ENCODE data around the gene EPHA8.

EPHA8 gene

GRCh38 chr1:22563671-22564602, 648 bp downstream of the EPHA8 start:
- Histone ChIP-seq H3K27ac (ENCODE audit: insufficient read depth, low read length, poor library complexity, severe bottlenecking) (no peak overlapping the region), H3K36me3 (ENCODE audit: control insufficient read depth, insufficient read depth, low read length) (no peaks in the 10 kb centered on the region), H3K9me3 (ENCODE audit: control insufficient read depth, low read length) (no peaks in the 10 kb centered on the region), H3K4me1 (ENCODE audit: control insufficient read depth, insufficient read depth, low read length, poor library complexity, severe bottlenecking) (no peaks in the 10 kb centered on the region), H3K4me3 (ENCODE audit: insufficient read depth, low read depth, low read length, poor library complexity, severe bottlenecking) (no peak overlapping the region), H3K27me3 (replicated peaks; ENCODE audit: control insufficient read depth, insufficient read depth, low read length, poor library complexity, severe bottlenecking) (peaks cover 24% of the 10 kb centered on the region)
- no peak for DNase-seq

- H3K36me3 ChIP-seq (ENCODE audit: control insufficient read depth, insufficient read depth, low read length) = no peaks in the 10 kb centered on the region
- no peak overlapping the region for H3K4me3 ChIP-seq (ENCODE audit: insufficient read depth, low read depth, low read length, poor library complexity, severe bottlenecking)
- H3K27ac ChIP-seq (ENCODE audit: insufficient read depth, low read length, poor library complexity, severe bottlenecking) = no peak overlapping the region
- peaks cover 24% of the 10 kb centered on the region for H3K27me3 ChIP-seq (replicated peaks; ENCODE audit: control insufficient read depth, insufficient read depth, low read length, poor library complexity, severe bottlenecking)
- DNase-seq = no peak
- H3K4me1 ChIP-seq (ENCODE audit: control insufficient read depth, insufficient read depth, low read length, poor library complexity, severe bottlenecking) = no peaks in the 10 kb centered on the region
- H3K9me3 ChIP-seq (ENCODE audit: control insufficient read depth, low read length) = no peaks in the 10 kb centered on the region
Observed at GRCh38 chr1:22566161-22566560, 2.9 kb downstream of the EPHA8 start.

GRCh38 chr1:22567197-22567596, 3.9 kb downstream of the EPHA8 start:
- Histone ChIP-seq H3K9me3 (ENCODE audit: control insufficient read depth, low read length) (no peaks in the 10 kb centered on the region), H3K4me3 (ENCODE audit: insufficient read depth, low read depth, low read length, poor library complexity, severe bottlenecking) (no peak overlapping the region), H3K27ac (ENCODE audit: insufficient read depth, low read length, poor library complexity, severe bottlenecking) (no peak overlapping the region), H3K4me1 (ENCODE audit: control insufficient read depth, insufficient read depth, low read length, poor library complexity, severe bottlenecking) (no peaks in the 10 kb centered on the region), H3K36me3 (ENCODE audit: control insufficient read depth, insufficient read depth, low read length) (no peaks in the 10 kb centered on the region), H3K27me3 (replicated peaks; ENCODE audit: control insufficient read depth, insufficient read depth, low read length, poor library complexity, severe bottlenecking) (peaks cover 18% of the 10 kb centered on the region)
- no peak for DNase-seq

- Histone ChIP-seq H3K9me3 (ENCODE audit: control insufficient read depth, low read length) (no peaks in the 10 kb centered on the region), H3K4me3 (ENCODE audit: insufficient read depth, low read depth, low read length, poor library complexity, severe bottlenecking) (no peak overlapping the region), H3K4me1 (ENCODE audit: control insufficient read depth, insufficient read depth, low read length, poor library complexity, severe bottlenecking) (no peaks in the 10 kb centered on the region), H3K27me3 (replicated peaks; ENCODE audit: control insufficient read depth, insufficient read depth, low read length, poor library complexity, severe bottlenecking) (peaks cover 10% of the 10 kb centered on the region), H3K36me3 (ENCODE audit: control insufficient read depth, insufficient read depth, low read length) (no peaks in the 10 kb centered on the region), H3K27ac (ENCODE audit: insufficient read depth, low read length, poor library complexity, severe bottlenecking) (no peak overlapping the region)
- no peak for DNase-seq
Observed at GRCh38 chr1:22567994-22568393, 4.7 kb downstream of the EPHA8 start.

- no peaks in the 10 kb centered on the region for H3K9me3 ChIP-seq (ENCODE audit: control insufficient read depth, low read length)
- DNase-seq = no peak
- H3K27me3 ChIP-seq (replicated peaks; ENCODE audit: control insufficient read depth, insufficient read depth, low read length, poor library complexity, severe bottlenecking) = peaks cover 7% of the 10 kb centered on the region
- H3K27ac ChIP-seq (ENCODE audit: insufficient read depth, low read length, poor library complexity, severe bottlenecking) = no peak overlapping the region
- no peaks in the 10 kb centered on the region for H3K36me3 ChIP-seq (ENCODE audit: control insufficient read depth, insufficient read depth, low read length)
- no peaks in the 10 kb centered on the region for H3K4me1 ChIP-seq (ENCODE audit: control insufficient read depth, insufficient read depth, low read length, poor library complexity, severe bottlenecking)
- H3K4me3 ChIP-seq (ENCODE audit: insufficient read depth, low read depth, low read length, poor library complexity, severe bottlenecking) = no peak overlapping the region
Observed at GRCh38 chr1:22569269-22569668, 6.0 kb downstream of the EPHA8 start.

- peaks cover 7% of the 10 kb centered on the region for H3K27me3 ChIP-seq (replicated peaks; ENCODE audit: control insufficient read depth, insufficient read depth, low read length, poor library complexity, severe bottlenecking)
- H3K27ac ChIP-seq (ENCODE audit: insufficient read depth, low read length, poor library complexity, severe bottlenecking) = no peak overlapping the region
- H3K9me3 ChIP-seq (ENCODE audit: control insufficient read depth, low read length) = no peaks in the 10 kb centered on the region
- H3K4me3 ChIP-seq (ENCODE audit: insufficient read depth, low read depth, low read length, poor library complexity, severe bottlenecking) = no peak overlapping the region
- DNase-seq = no peak
- H3K4me1 ChIP-seq (ENCODE audit: control insufficient read depth, insufficient read depth, low read length, poor library complexity, severe bottlenecking) = no peaks in the 10 kb centered on the region
- H3K36me3 ChIP-seq (ENCODE audit: control insufficient read depth, insufficient read depth, low read length) = no peaks in the 10 kb centered on the region
Observed at GRCh38 chr1:22570140-22570909, 7.0 kb downstream of the EPHA8 start.

GRCh38 chr1:22572818-22573217, 9.5 kb downstream of the EPHA8 start:
- Histone ChIP-seq H3K4me1 (ENCODE audit: control insufficient read depth, insufficient read depth, low read length, poor library complexity, severe bottlenecking) (no peaks in the 10 kb centered on the region), H3K36me3 (ENCODE audit: control insufficient read depth, insufficient read depth, low read length) (no peaks in the 10 kb centered on the region), H3K27ac (ENCODE audit: insufficient read depth, low read length, poor library complexity, severe bottlenecking) (no peak overlapping the region), H3K9me3 (ENCODE audit: control insufficient read depth, low read length) (no peaks in the 10 kb centered on the region), H3K27me3 (replicated peaks; ENCODE audit: control insufficient read depth, insufficient read depth, low read length, poor library complexity, severe bottlenecking) (no peaks in the 10 kb centered on the region), H3K4me3 (ENCODE audit: insufficient read depth, low read depth, low read length, poor library complexity, severe bottlenecking) (no peak overlapping the region)
- no peak for DNase-seq

- no peak for DNase-seq
- Histone ChIP-seq H3K9me3 (ENCODE audit: control insufficient read depth, low read length) (no peaks in the 10 kb centered on the region), H3K4me3 (ENCODE audit: insufficient read depth, low read depth, low read length, poor library complexity, severe bottlenecking) (no peak overlapping the region), H3K36me3 (ENCODE audit: control insufficient read depth, insufficient read depth, low read length) (no peaks in the 10 kb centered on the region), H3K27me3 (replicated peaks; ENCODE audit: control insufficient read depth, insufficient read depth, low read length, poor library complexity, severe bottlenecking) (no peaks in the 10 kb centered on the region), H3K27ac (ENCODE audit: insufficient read depth, low read length, poor library complexity, severe bottlenecking) (no peak overlapping the region), H3K4me1 (ENCODE audit: control insufficient read depth, insufficient read depth, low read length, poor library complexity, severe bottlenecking) (no peaks in the 10 kb centered on the region)
Observed at GRCh38 chr1:22573237-22573636, 9.9 kb downstream of the EPHA8 start.

GRCh38 chr1:22575532-22576149, 12.4 kb downstream of the EPHA8 start:
- DNase-seq = no peak
- no peak overlapping the region for H3K27ac ChIP-seq (ENCODE audit: insufficient read depth, low read length, poor library complexity, severe bottlenecking)
- H3K27me3 ChIP-seq (replicated peaks; ENCODE audit: control insufficient read depth, insufficient read depth, low read length, poor library complexity, severe bottlenecking) = no peaks in the 10 kb centered on the region
- H3K4me1 ChIP-seq (ENCODE audit: control insufficient read depth, insufficient read depth, low read length, poor library complexity, severe bottlenecking) = no peaks in the 10 kb centered on the region
- no peaks in the 10 kb centered on the region for H3K36me3 ChIP-seq (ENCODE audit: control insufficient read depth, insufficient read depth, low read length)
- no peak overlapping the region for H3K4me3 ChIP-seq (ENCODE audit: insufficient read depth, low read depth, low read length, poor library complexity, severe bottlenecking)
- no peaks in the 10 kb centered on the region for H3K9me3 ChIP-seq (ENCODE audit: control insufficient read depth, low read length)

GRCh38 chr1:22576150-22576544, 12.9 kb downstream of the EPHA8 start:
- no peaks in the 10 kb centered on the region for H3K27me3 ChIP-seq (replicated peaks; ENCODE audit: control insufficient read depth, insufficient read depth, low read length, poor library complexity, severe bottlenecking)

More at GRCh38 chr1:22576150-22576544, 12.9 kb downstream of the EPHA8 start:
- DNase-seq = no peak
- Histone ChIP-seq H3K9me3 (ENCODE audit: control insufficient read depth, low read length) (no peaks in the 10 kb centered on the region), H3K27ac (ENCODE audit: insufficient read depth, low read length, poor library complexity, severe bottlenecking) (no peak overlapping the region), H3K4me1 (ENCODE audit: control insufficient read depth, insufficient read depth, low read length, poor library complexity, severe bottlenecking) (no peaks in the 10 kb centered on the region), H3K4me3 (ENCODE audit: insufficient read depth, low read depth, low read length, poor library complexity, severe bottlenecking) (no peak overlapping the region), H3K36me3 (ENCODE audit: control insufficient read depth, insufficient read depth, low read length) (no peaks in the 10 kb centered on the region)

Measured in effector memory CD4-positive, alpha-beta T cell (primary cell).